Right hindlimb (tissue), 1 donor: ENCODE results near the gene INSM2.

Experiments
- DNase-seq: peaks from one replicate; pipeline ENCODE4 v3.0.0-alpha.2; 2018

The INSM2 gene

GRCh38 chr14:35549551-35549950 is 15.6 kb downstream of the INSM2 start:
- no peak for DNase-seq

GRCh38 chr14:35551081-35551480 is 17.1 kb downstream of the INSM2 start:
- no peak for DNase-seq

GRCh38 chr14:35553808-35554207 is 19.8 kb downstream of the INSM2 start:
- DNase-seq = no peak

- DNase-seq = no peak
Measured at GRCh38 chr14:35556548-35556947, 22.6 kb downstream of the INSM2 start.

- no peak for DNase-seq
Measured at GRCh38 chr14:35557221-35557747, 23.3 kb downstream of the INSM2 start.

GRCh38 chr14:35558680-35559079 is 24.7 kb downstream of the INSM2 start:
- no peak for DNase-seq

- no peak for DNase-seq
Measured at GRCh38 chr14:35565871-35566464, 32.0 kb downstream of the INSM2 start.

GRCh38 chr14:35571598-35571997 is 37.6 kb downstream of the INSM2 start:
- DNase-seq = no peak

- no peak for DNase-seq
Measured at GRCh38 chr14:35573911-35574310, 39.9 kb downstream of the INSM2 start.

- no peak for DNase-seq
Measured at GRCh38 chr14:35576260-35576659, 42.3 kb downstream of the INSM2 start.

- no peak for DNase-seq
Measured at GRCh38 chr14:35576856-35577255, 42.9 kb downstream of the INSM2 start.

GRCh38 chr14:35578135-35578534 is 44.2 kb downstream of the INSM2 start:
- DNase-seq = no peak

- DNase-seq = no peak
Measured at GRCh38 chr14:35578639-35579038, 44.7 kb downstream of the INSM2 start.
